Progenitor cell of endocrine pancreas (in vitro differentiated cells): ENCODE data around the gene REXO5. TPM values are rescaled to one million over a fixed set of nuclear protein-coding genes. Genes with fewer than 3 reads are reported as not detected.
A peak's percentile ranks its signal among the peaks of the same experiment; 100 is the strongest.

Source experiments
- DNase-seq: peaks from one replicate; pipeline ENCODE4 v3.0.0; 2021; ENCODE audit warnings: low spot score; ENCODE audit not compliant: unreplicated experiment
- H3K27ac Mint-ChIP-seq: 2 replicates; pipeline ENCODE4 v1.8.0; 2021; ENCODE audit warnings: mild to moderate bottlenecking, moderate library complexity, mixed read lengths
- H3K27me3 Mint-ChIP-seq: 2 replicates; pipeline ENCODE4 v1.8.0; 2021; ENCODE audit warnings: mixed read lengths
- H3K36me3 Mint-ChIP-seq: 2 replicates; pipeline ENCODE4 v1.8.0; 2022; ENCODE audit warnings: mixed read lengths; ENCODE audit not compliant: insufficient read depth
- H3K4me1 Mint-ChIP-seq: 2 replicates; pipeline ENCODE4 v1.8.0; 2021; ENCODE audit warnings: low read depth, mixed read lengths
- H3K4me3 Mint-ChIP-seq: 2 replicates; pipeline ENCODE4 v1.8.0; 2021; ENCODE audit warnings: low read depth, mild to moderate bottlenecking, moderate library complexity, mixed read lengths
- H3K9me3 Mint-ChIP-seq: 2 replicates; pipeline ENCODE4 v1.8.0; 2021; ENCODE audit warnings: low read depth, mixed read lengths
- CTCF ChIP-seq: fragments of 200-600 bp; sonication (generic); IDR thresholded peaks from one replicate; pipeline ENCODE4 v1.5.0; 2021; ENCODE audit warnings: antibody characterized with exemption, mild to moderate bottlenecking; ENCODE audit not compliant: unreplicated experiment
- long read RNA-seq: library from polyadenylated mRNA; unstranded; transcript quantifications from one replicate; pipeline ENCODE4 v2.0.0, GENCODE V29; 2020
- total RNA-seq: library from RNA; stranded (reverse); gene quantifications from 2 replicates; pipeline ENCODE4 v1.2.1, GENCODE V29; 2021

Gene REXO5
- total RNA-seq = 8.0 and 9.5 TPM in 2 replicates
- long read RNA-seq, partial matches to known transcripts = 2 of 22 reads
- long read RNA-seq, other reads (novel, unspliced or antisense) = 15 of 22 reads

- Mint-ChIP-seq H3K9me3 (no peaks in the 10 kb centered on the region), H3K4me3 (peak within 1 kb of the TSS; percentile 98), H3K4me1 (peaks cover 24% of the 10 kb centered on the region), H3K27ac (peak within 1 kb of the TSS; percentile 98), H3K27me3 (no peaks in the 10 kb centered on the region), H3K36me3 (no peaks in the 10 kb centered on the region)
- TF ChIP-seq CTCF = peak; percentile 51
- peak; percentile 85 for DNase-seq
Observed at GRCh38 chr16:20806168-20807050, at the start of gene REXO5, which contains the start of gene ERI2. Gene REXO5, plus strand, starts transcription at chr16:20806527. Its CDS starts 427 bp downstream, at chr16:20806954. Gene ERI2, minus strand, starts transcription at chr16:20806472. Its CDS starts 42 bp downstream, at chr16:20806430.

- no peaks in the 10 kb centered on the region for H3K27me3 Mint-ChIP-seq
- DNase-seq = no peak
- peaks cover 22% of the 10 kb centered on the region for H3K36me3 Mint-ChIP-seq
- peaks cover 21% of the 10 kb centered on the region for H3K4me1 Mint-ChIP-seq
- no peak overlapping the region for H3K4me3 Mint-ChIP-seq
- H3K9me3 Mint-ChIP-seq = peaks cover 17% of the 10 kb centered on the region
- H3K27ac Mint-ChIP-seq = no peak overlapping the region
- no peak for TF ChIP-seq CTCF
Observed at GRCh38 chr16:20760346-20760745, 46.0 kb upstream of the REXO5 start.

- Mint-ChIP-seq H3K36me3 (peaks cover 22% of the 10 kb centered on the region), H3K4me3 (no peak overlapping the region), H3K4me1 (peaks cover 21% of the 10 kb centered on the region), H3K9me3 (peaks cover 17% of the 10 kb centered on the region), H3K27me3 (no peaks in the 10 kb centered on the region), H3K27ac (no peak overlapping the region)
- DNase-seq = no peak
- no peak for TF ChIP-seq CTCF
Observed at GRCh38 chr16:20761175-20761574, 45.2 kb upstream of the REXO5 start.

- peak overlapping the region; percentile 75 for H3K4me3 Mint-ChIP-seq
- peaks cover 22% of the 10 kb centered on the region for H3K36me3 Mint-ChIP-seq
- peak overlapping the region; percentile 93 for H3K27ac Mint-ChIP-seq
- H3K4me1 Mint-ChIP-seq = peaks cover 21% of the 10 kb centered on the region
- TF ChIP-seq CTCF = no peak
- peaks cover 17% of the 10 kb centered on the region for H3K9me3 Mint-ChIP-seq
- no peak for DNase-seq
- no peaks in the 10 kb centered on the region for H3K27me3 Mint-ChIP-seq
Observed at GRCh38 chr16:20762404-20763123, 43.8 kb upstream of the REXO5 start.
